ENCODE measurements around the gene DPF3. TPM values are rescaled to one million over a fixed set of nuclear protein-coding genes. Genes with fewer than 3 reads are reported as not detected.

Gene DPF3
- total RNA-seq, 2 experiments from 2014 or later: 0.27 to 0.31 TPM

- H3K36me3 Mint-ChIP-seq (ENCODE audit: low read depth): no peaks in the 10 kb centered on the region
- no peaks in the 10 kb centered on the region for H3K27me3 ChIP-seq (ENCODE audit: control insufficient read depth in 1 of 2, insufficient read depth in 2 of 2, low read length in 2 of 2)
- intact Hi-C loops (cut with DNase I, micrococcal nuclease): no loop called here
- no peaks in the 10 kb centered on the region for H3K27me3 Mint-ChIP-seq
- H3K9me3 Mint-ChIP-seq: no peaks in the 10 kb centered on the region
- H3K27ac Mint-ChIP-seq: no peak overlapping the region
- ATAC-seq (ENCODE audit: poor library complexity) (no peak), DNase-seq (no peak)
- ChIA-PET POLR2A (no interaction called here), CTCF (interaction anchor here (0.6 kb wide), 1 partner anchor 9 kb away, joined by 3 read pairs; no protein-coding TSS in a partner anchor)
- no peak overlapping the region for H3K4me3 ChIP-seq (ENCODE audit: low read length)
- H3K4me3 Mint-ChIP-seq: no peak overlapping the region
- H3K4me1 ChIP-seq (ENCODE audit: insufficient read depth, low read length): no peaks in the 10 kb centered on the region
- H3K36me3 ChIP-seq (ENCODE audit: insufficient read depth, low read length): no peaks in the 10 kb centered on the region
- H3K4me1 Mint-ChIP-seq (ENCODE audit: low read depth): no peaks in the 10 kb centered on the region
- no peaks in the 10 kb centered on the region for H3K9me3 ChIP-seq (ENCODE audit: control insufficient read depth in 1 of 2, insufficient read depth in 1 of 2, low read length in 2 of 2)
- H3K27ac ChIP-seq (ENCODE audit: low read depth in 1 of 2, low read length in 2 of 2): no peak overlapping the region
- no peak for TF ChIP-seq CTCF (IDR thresholded peaks at IDR 0.05)
These were observed 110.2 kb downstream of the DPF3 start for GRCh38 chr14:72783741-72784140.

- Histone ChIP-seq H3K36me3 (ENCODE audit: insufficient read depth, low read length) (no peaks in the 10 kb centered on the region), H3K27ac (ENCODE audit: low read depth in 1 of 2, low read length in 2 of 2) (no peak overlapping the region), H3K4me3 (ENCODE audit: low read length) (no peak overlapping the region), H3K9me3 (ENCODE audit: control insufficient read depth in 1 of 2, insufficient read depth in 1 of 2, low read length in 2 of 2) (no peaks in the 10 kb centered on the region), H3K4me1 (ENCODE audit: insufficient read depth, low read length) (no peaks in the 10 kb centered on the region), H3K27me3 (ENCODE audit: control insufficient read depth in 1 of 2, insufficient read depth in 2 of 2, low read length in 2 of 2) (no peaks in the 10 kb centered on the region)
- POLR2A ChIA-PET: no interaction called here
- no peak for TF ChIP-seq CTCF (IDR thresholded peaks at IDR 0.05)
- Mint-ChIP-seq H3K4me1 (ENCODE audit: low read depth) (no peaks in the 10 kb centered on the region), H3K27me3 (no peaks in the 10 kb centered on the region), H3K4me3 (no peak overlapping the region), H3K27ac (no peak overlapping the region), H3K9me3 (no peaks in the 10 kb centered on the region), H3K36me3 (ENCODE audit: low read depth) (no peaks in the 10 kb centered on the region)
- no peak for ATAC-seq (ENCODE audit: poor library complexity)
- CTCF ChIA-PET: no interaction called here
- DNase-seq: no peak
- intact Hi-C loops (cut with DNase I, micrococcal nuclease): no loop called here
These were observed 111.1 kb downstream of the DPF3 start for GRCh38 chr14:72782817-72783216.

- ChIA-PET POLR2A (no interaction called here), CTCF (no interaction called here)
- no peaks in the 10 kb centered on the region for H3K27me3 Mint-ChIP-seq
- no peak overlapping the region for H3K27ac Mint-ChIP-seq
- TF ChIP-seq CTCF (IDR thresholded peaks at IDR 0.05): no peak
- no peaks in the 10 kb centered on the region for H3K9me3 Mint-ChIP-seq
- no peaks in the 10 kb centered on the region for H3K4me1 Mint-ChIP-seq (ENCODE audit: low read depth)
- H3K27me3 ChIP-seq (ENCODE audit: control insufficient read depth in 1 of 2, insufficient read depth in 2 of 2, low read length in 2 of 2): no peaks in the 10 kb centered on the region
- no peak overlapping the region for H3K4me3 Mint-ChIP-seq
- ATAC-seq (ENCODE audit: poor library complexity) (no peak), DNase-seq (no peak)
- no peaks in the 10 kb centered on the region for H3K36me3 Mint-ChIP-seq (ENCODE audit: low read depth)
- no peak overlapping the region for H3K27ac ChIP-seq (ENCODE audit: low read depth in 1 of 2, low read length in 2 of 2)
- H3K9me3 ChIP-seq (ENCODE audit: control insufficient read depth in 1 of 2, insufficient read depth in 1 of 2, low read length in 2 of 2): no peaks in the 10 kb centered on the region
- H3K4me3 ChIP-seq (ENCODE audit: low read length): no peak overlapping the region
- intact Hi-C loops (cut with DNase I, micrococcal nuclease): no loop called here
- H3K36me3 ChIP-seq (ENCODE audit: insufficient read depth, low read length): no peaks in the 10 kb centered on the region
- no peaks in the 10 kb centered on the region for H3K4me1 ChIP-seq (ENCODE audit: insufficient read depth, low read length)
These were observed 112.1 kb downstream of the DPF3 start for GRCh38 chr14:72781561-72782508.
